GM18867 (cell line): ENCODE measurements around the gene DNAAF1.

Experiments
- ATAC-seq: cut with Tn5 transposase; IDR thresholded peaks from one replicate; pipeline ENCODE4 v1.9.1; 2021; ENCODE audit warnings: mild to moderate bottlenecking, moderate library complexity; ENCODE audit not compliant: unreplicated experiment

The DNAAF1 gene

GRCh38 chr16:84159007-84159406 lies 13.9 kb downstream of the DNAAF1 start:
- ATAC-seq, result no peak

GRCh38 chr16:84159800-84160199 lies 14.7 kb downstream of the DNAAF1 start:
- ATAC-seq, result no peak

- ATAC-seq, result no peak
These were observed 15.9 kb downstream of the DNAAF1 start for GRCh38 chr16:84161037-84161436.

- ATAC-seq, result no peak
These were observed 16.7 kb downstream of the DNAAF1 start for GRCh38 chr16:84161801-84162200.

- ATAC-seq, result no peak
These were observed 20.6 kb downstream of the DNAAF1 start for GRCh38 chr16:84165746-84166145.

GRCh38 chr16:84166796-84167695 lies 21.9 kb downstream of the DNAAF1 start:
- ATAC-seq, result peak; percentile 44

- no peak for ATAC-seq
These were observed 24.7 kb downstream of the DNAAF1 start for GRCh38 chr16:84169765-84170310.

- no peak for ATAC-seq
These were observed 29.3 kb downstream of the DNAAF1 start for GRCh38 chr16:84174396-84174795.

- peak; percentile 67 for ATAC-seq
These were observed 30.4 kb downstream of the DNAAF1 start for GRCh38 chr16:84175350-84176081.

GRCh38 chr16:84176192-84177053 lies 31.3 kb downstream of the DNAAF1 start:
- no peak for ATAC-seq

- no peak for ATAC-seq
These were observed 32.6 kb downstream of the DNAAF1 start for GRCh38 chr16:84177741-84178073.

GRCh38 chr16:84178146-84178765 lies 33.1 kb downstream of the DNAAF1 start:
- no peak for ATAC-seq

- ATAC-seq, result no peak
These were observed 33.9 kb downstream of the DNAAF1 start for GRCh38 chr16:84178892-84179611.

- no peak for ATAC-seq
These were observed 34.7 kb downstream of the DNAAF1 start for GRCh38 chr16:84179612-84180320.

- ATAC-seq, result no peak
These were observed 35.5 kb downstream of the DNAAF1 start for GRCh38 chr16:84180519-84181140.

- no peak for ATAC-seq
These were observed 36.2 kb downstream of the DNAAF1 start for GRCh38 chr16:84181144-84181915.

GRCh38 chr16:84182104-84182503 lies 37.0 kb downstream of the DNAAF1 start:
- ATAC-seq, result no peak
